HL-60 (cell line): ENCODE data around the gene ZCCHC24.

Experiments used
- DNase-seq, 2 experiments: peaks; one replicate each; pipeline ENCODE4 v3.0.0-alpha.2; 2010 to 2020; ENCODE audit warnings: low read depth in 1 of 2, low spot score in 1 of 2
- H3K27ac ChIP-seq: fragments of 250-450 bp; sonication (Bioruptor Pico); replicated peaks from 2 replicates; pipeline ENCODE4 v1.5.1; 2020; ENCODE audit warnings: mild to moderate bottlenecking, moderate library complexity
- H3K27me3 ChIP-seq: fragments of 250-450 bp; sonication (Bioruptor Pico); 2 replicates; pipeline ENCODE4 v1.5.1; 2021; ENCODE audit warnings: mild to moderate bottlenecking, moderate library complexity; ENCODE audit not compliant: insufficient read depth, poor library complexity, severe bottlenecking
- H3K4me3 ChIP-seq: replicated peaks from 2 replicates; pipeline ENCODE4 v1.5.1; 2011; ENCODE audit warnings: mild to moderate bottlenecking, control low read depth, low read length; ENCODE audit not compliant: insufficient read depth
- GABPA ChIP-seq: IDR thresholded peaks from 2 replicates; pipeline ENCODE4 v1.6.1; 2012; ENCODE audit warnings: low read depth
- POLR2AphosphoS5 ChIP-seq: IDR thresholded peaks from 2 replicates; pipeline ENCODE4 v1.6.1; 2012; ENCODE audit warnings: low read depth
- SPI1 ChIP-seq: IDR thresholded peaks from 2 replicates; pipeline ENCODE4 v1.6.1; 2012; ENCODE audit warnings: low read depth, mild to moderate bottlenecking, borderline replicate concordance
- TF ChIP-seq, protein P1 (sequence below): IDR thresholded peaks from 2 replicates; pipeline ENCODE4 v1.6.1; 2012; ENCODE audit warnings: low read depth; ENCODE audit not compliant: insufficient replicate concordance
- TF ChIP-seq, protein P2 (sequence below): IDR thresholded peaks from one replicate; pipeline ENCODE4 v1.5.1; 2011; ENCODE audit warnings: low read length, control low read depth, inconsistent platforms; ENCODE audit not compliant: insufficient read depth

ZCCHC24 gene

DNA sequence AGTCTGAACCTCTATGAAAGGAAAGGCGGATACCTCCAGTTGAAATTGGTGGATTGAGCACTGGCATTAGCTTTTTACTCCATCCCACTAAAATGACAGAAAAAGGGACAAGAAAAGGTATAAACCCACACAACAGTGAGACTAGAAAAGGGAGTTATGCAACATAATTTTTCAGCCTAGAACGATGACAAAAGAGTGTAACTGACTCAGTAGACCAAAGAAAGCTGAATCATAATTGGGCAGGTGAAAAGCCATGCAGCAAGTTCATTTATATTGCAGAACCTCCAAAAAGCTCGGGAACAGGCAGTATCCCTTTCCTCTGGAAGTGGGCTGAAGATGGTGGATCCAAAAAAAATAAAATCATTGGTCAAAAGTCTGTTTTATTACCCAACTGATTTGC lies 30.5 kb upstream of the ZCCHC24 start:
- Histone ChIP-seq H3K4me3 (no peak overlapping the region), H3K27ac (no peak overlapping the region), H3K27me3 (no peaks in the 10 kb centered on the region)
- no peak for TF ChIP-seq GABPA
- TF ChIP-seq POLR2AphosphoS5, result no peak
- TF ChIP-seq, protein P1, sequence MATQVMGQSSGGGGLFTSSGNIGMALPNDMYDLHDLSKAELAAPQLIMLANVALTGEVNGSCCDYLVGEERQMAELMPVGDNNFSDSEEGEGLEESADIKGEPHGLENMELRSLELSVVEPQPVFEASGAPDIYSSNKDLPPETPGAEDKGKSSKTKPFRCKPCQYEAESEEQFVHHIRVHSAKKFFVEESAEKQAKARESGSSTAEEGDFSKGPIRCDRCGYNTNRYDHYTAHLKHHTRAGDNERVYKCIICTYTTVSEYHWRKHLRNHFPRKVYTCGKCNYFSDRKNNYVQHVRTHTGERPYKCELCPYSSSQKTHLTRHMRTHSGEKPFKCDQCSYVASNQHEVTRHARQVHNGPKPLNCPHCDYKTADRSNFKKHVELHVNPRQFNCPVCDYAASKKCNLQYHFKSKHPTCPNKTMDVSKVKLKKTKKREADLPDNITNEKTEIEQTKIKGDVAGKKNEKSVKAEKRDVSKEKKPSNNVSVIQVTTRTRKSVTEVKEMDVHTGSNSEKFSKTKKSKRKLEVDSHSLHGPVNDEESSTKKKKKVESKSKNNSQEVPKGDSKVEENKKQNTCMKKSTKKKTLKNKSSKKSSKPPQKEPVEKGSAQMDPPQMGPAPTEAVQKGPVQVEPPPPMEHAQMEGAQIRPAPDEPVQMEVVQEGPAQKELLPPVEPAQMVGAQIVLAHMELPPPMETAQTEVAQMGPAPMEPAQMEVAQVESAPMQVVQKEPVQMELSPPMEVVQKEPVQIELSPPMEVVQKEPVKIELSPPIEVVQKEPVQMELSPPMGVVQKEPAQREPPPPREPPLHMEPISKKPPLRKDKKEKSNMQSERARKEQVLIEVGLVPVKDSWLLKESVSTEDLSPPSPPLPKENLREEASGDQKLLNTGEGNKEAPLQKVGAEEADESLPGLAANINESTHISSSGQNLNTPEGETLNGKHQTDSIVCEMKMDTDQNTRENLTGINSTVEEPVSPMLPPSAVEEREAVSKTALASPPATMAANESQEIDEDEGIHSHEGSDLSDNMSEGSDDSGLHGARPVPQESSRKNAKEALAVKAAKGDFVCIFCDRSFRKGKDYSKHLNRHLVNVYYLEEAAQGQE, result no peak
- TF ChIP-seq, protein P2, sequence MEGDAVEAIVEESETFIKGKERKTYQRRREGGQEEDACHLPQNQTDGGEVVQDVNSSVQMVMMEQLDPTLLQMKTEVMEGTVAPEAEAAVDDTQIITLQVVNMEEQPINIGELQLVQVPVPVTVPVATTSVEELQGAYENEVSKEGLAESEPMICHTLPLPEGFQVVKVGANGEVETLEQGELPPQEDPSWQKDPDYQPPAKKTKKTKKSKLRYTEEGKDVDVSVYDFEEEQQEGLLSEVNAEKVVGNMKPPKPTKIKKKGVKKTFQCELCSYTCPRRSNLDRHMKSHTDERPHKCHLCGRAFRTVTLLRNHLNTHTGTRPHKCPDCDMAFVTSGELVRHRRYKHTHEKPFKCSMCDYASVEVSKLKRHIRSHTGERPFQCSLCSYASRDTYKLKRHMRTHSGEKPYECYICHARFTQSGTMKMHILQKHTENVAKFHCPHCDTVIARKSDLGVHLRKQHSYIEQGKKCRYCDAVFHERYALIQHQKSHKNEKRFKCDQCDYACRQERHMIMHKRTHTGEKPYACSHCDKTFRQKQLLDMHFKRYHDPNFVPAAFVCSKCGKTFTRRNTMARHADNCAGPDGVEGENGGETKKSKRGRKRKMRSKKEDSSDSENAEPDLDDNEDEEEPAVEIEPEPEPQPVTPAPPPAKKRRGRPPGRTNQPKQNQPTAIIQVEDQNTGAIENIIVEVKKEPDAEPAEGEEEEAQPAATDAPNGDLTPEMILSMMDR, result no peak
- TF ChIP-seq SPI1, result no peak
- no peak for DNase-seq

DNA sequence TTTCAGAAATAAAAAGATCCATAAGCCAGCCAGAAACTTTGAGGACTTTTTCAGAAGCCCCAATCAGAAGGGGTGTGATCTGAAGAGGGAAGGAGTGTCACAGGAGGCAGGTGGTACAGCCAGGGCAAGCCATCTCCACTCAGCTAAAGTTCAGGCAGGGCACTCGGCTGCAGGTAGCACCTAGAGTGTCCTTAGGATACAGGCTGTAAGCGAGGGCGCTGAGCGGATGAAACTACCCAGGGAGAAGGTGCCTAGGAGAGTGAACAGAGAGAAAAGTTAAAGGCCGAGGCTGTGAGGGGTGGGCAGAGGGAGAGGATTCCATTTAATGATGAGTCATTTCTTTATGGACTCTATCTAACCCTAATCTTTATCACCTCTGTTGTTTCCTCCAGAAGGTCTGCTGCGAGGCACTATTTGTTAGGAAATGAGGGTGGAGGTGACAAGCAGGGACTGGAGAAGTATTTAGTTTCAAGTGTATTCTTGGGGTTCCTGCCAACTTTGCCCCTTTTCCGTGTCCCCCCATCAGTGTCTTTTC lies 29.8 kb upstream of the ZCCHC24 start:
- Histone ChIP-seq H3K27ac (no peak overlapping the region), H3K4me3 (no peak overlapping the region), H3K27me3 (no peaks in the 10 kb centered on the region)
- no peak for DNase-seq
- TF ChIP-seq GABPA (no peak), POLR2AphosphoS5 (no peak), SPI1 (no peak)
- TF ChIP-seq, protein P1, result no peak
- TF ChIP-seq, protein P2, result no peak

DNA sequence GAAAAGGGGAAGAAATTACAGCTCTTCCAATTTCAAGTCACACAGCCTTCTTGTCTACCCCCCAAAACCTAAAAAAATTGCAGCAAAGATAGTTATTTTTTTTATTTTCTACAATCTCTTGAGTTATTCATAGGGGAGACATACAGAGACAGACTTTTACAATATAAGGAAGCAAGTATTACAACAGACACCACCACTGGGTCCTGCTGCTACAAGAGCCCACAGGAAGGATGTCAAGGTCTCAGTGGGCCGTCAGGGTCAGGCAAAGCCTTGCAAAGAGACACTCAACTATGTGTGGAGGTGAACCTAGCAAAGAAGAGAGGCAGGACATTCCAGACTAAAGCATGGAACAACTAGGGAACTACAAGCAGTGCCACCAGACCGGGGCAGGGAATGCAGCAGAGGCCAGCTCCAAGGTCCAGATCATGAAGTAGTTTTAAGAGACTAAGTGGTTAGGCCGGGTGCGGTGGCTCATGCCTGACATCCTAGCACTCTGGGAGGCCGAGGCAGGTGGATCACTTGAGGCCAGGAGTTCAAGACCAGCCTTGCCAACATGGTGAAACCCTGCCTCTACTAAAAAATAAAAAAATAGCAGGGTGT lies 28.2 kb upstream of the ZCCHC24 start:
- Histone ChIP-seq H3K27me3 (no peaks in the 10 kb centered on the region), H3K4me3 (no peak overlapping the region), H3K27ac (peak overlapping the region; percentile 63)
- TF ChIP-seq, protein P2, result no peak
- TF ChIP-seq SPI1 (no peak), POLR2AphosphoS5 (no peak), GABPA (no peak)
- TF ChIP-seq, protein P1, result no peak
- peak; percentile 57 to 84 for DNase-seq
